Aorta (tissue), 5 donors: ENCODE data around the gene PLBD2. TPM values are rescaled to one million over a fixed set of nuclear protein-coding genes. Genes with fewer than 3 reads are reported as not detected.

Experiments
- ATAC-seq: fragments of 200-7000 bp; cut with Tn5 transposase; one replicate; pipeline ENCODE4 v1.9.1; 2022; ENCODE audit warnings: moderate library complexity; ENCODE audit not compliant: low FRiP score
- DNase-seq, 2 donors: peaks; one replicate each; pipeline ENCODE4 v3.0.0-alpha.2; 2020
- H3K27ac ChIP-seq, 2 donors: one replicate each; pipeline ENCODE4 v1.5.1; 2013; ENCODE audit warnings: low read length in 2 of 2, mild to moderate bottlenecking in 2 of 2, moderate library complexity in 2 of 2, control low read depth in 1 of 2, inconsistent platforms in 1 of 2, low read depth in 1 of 2
- H3K27me3 ChIP-seq, 2 donors: one replicate each; pipeline ENCODE4 v1.6.1; 2013; ENCODE audit warnings: control low read depth in 1 of 2, low read length in 1 of 2, mild to moderate bottlenecking in 1 of 2, moderate library complexity in 1 of 2; ENCODE audit not compliant: insufficient read depth in 2 of 2, control insufficient read depth in 1 of 2
- H3K36me3 ChIP-seq, 2 donors: one replicate each; pipeline ENCODE4 v1.6.1; 2013; ENCODE audit warnings: control low read depth in 1 of 2, low read length in 1 of 2, mild to moderate bottlenecking in 1 of 2; ENCODE audit not compliant: insufficient read depth in 2 of 2, control insufficient read depth in 1 of 2
- H3K4me1 ChIP-seq, 2 donors: one replicate each; pipeline ENCODE4 v1.6.1; 2013; ENCODE audit warnings: low read length in 2 of 2, control low read depth in 1 of 2, mild to moderate bottlenecking in 1 of 2, moderate library complexity in 1 of 2; ENCODE audit not compliant: insufficient read depth in 2 of 2, control insufficient read depth in 1 of 2
- H3K4me3 ChIP-seq, 2 donors: one replicate each; pipeline ENCODE4 v1.5.1; 2013; ENCODE audit warnings: low read length in 2 of 2, control low read depth in 1 of 2, mild to moderate bottlenecking in 1 of 2
- H3K9me3 ChIP-seq: one replicate; pipeline ENCODE4 v1.6.1; 2013; ENCODE audit warnings: mild to moderate bottlenecking, low read length; ENCODE audit not compliant: control insufficient read depth
- WGBS, 2 donors: extraction: QIAGEN DNeasy Blood & Tissue Kit; methylation state at CpG; one replicate each; pipeline ENCODE4 v1.1.7; 2013; 5-methylcytosine and 5-hydroxymethylcytosine counted together
- intact Hi-C, 2 donors: fragments of 100-400 bp; cut with DNase I; formaldehyde crosslinking; loops; one replicate each; pipeline versions ENCODE4 v1.14.2 to v1.15.0; 2022
- polyA plus RNA-seq, 2 donors: library from polyadenylated mRNA; stranded (reverse); fragments of 200-250 nt; gene quantifications; one replicate each; pipeline ENCODE4 v1.2.3, GENCODE V29; 2013
- total RNA-seq, 2 donors: library from RNA; stranded (reverse); fragmentation: NEBNext Ultra II Directional; extraction: Animal tissue kit (Norgen Biotek cat#: 25700); gene quantifications; one replicate each; pipeline ENCODE4 v1.2.1, GENCODE V29; 2021
- donor health status: healthy with polysubstance abuse.
- donor health status: Bipolar disorder and iron deficiency.
- donor health status: DM: no; HTN: no; CAD: no.
- donor health status: DM: no; HTN: no; CAD: no.
- donor health status: DM: yes; HTN: yes; CAD: no.

The PLBD2 gene
- total and polyA plus RNA-seq, 4 donors: 11.6 to 76.1 (median 46.1) TPM

GRCh38 chr12:113392988-113393579, 34.7 kb downstream of the PLBD2 start:
- WGBS, 2 donors: 52 to 67% methylated on average over 17 of the region's 17 CpGs
- Histone ChIP-seq H3K36me3 (peaks cover 0 to 6% of the 10 kb centered on the region in 2 donors), H3K27me3 (no peaks in the 10 kb centered on the region), H3K9me3 (no peaks in the 10 kb centered on the region), H3K4me3 (no peak overlapping the region), H3K27ac (no peak overlapping the region), H3K4me1 (no peaks in the 10 kb centered on the region)
- intact Hi-C loops: no loop called here
- ATAC-seq (no peak), DNase-seq (no peak)

GRCh38 chr12:113393749-113394148, 35.4 kb downstream of the PLBD2 start:
- no peak for DNase-seq
- 87% methylated on average over 5 of the region's 5 CpGs for WGBS, 2 donors
- intact Hi-C loops: no loop called here
- Histone ChIP-seq H3K27me3 (no peaks in the 10 kb centered on the region), H3K4me3 (no peak overlapping the region), H3K4me1 (no peaks in the 10 kb centered on the region), H3K9me3 (no peaks in the 10 kb centered on the region), H3K36me3 (peaks cover 0 to 2% of the 10 kb centered on the region in 2 donors), H3K27ac (no peak overlapping the region)
- no peak for ATAC-seq

GRCh38 chr12:113395119-113395518, 36.7 kb downstream of the PLBD2 start:
- no peak for DNase-seq
- intact Hi-C loops: no loop called here
- WGBS, 2 donors: 80% methylated on average over 5 of the region's 5 CpGs
- Histone ChIP-seq H3K9me3 (no peaks in the 10 kb centered on the region), H3K27me3 (no peaks in the 10 kb centered on the region), H3K36me3 (no peaks in the 10 kb centered on the region), H3K27ac (no peak overlapping the region), H3K4me3 (no peak overlapping the region), H3K4me1 (no peaks in the 10 kb centered on the region)
- ATAC-seq: no peak

- intact Hi-C loops: no loop called here
- H3K4me1 ChIP-seq: no peaks in the 10 kb centered on the region
- H3K36me3 ChIP-seq: no peaks in the 10 kb centered on the region
- ATAC-seq (no peak), DNase-seq (no peak)
- no peaks in the 10 kb centered on the region for H3K27me3 ChIP-seq
- no peak overlapping the region for H3K4me3 ChIP-seq
- no peak overlapping the region for H3K27ac ChIP-seq
- H3K9me3 ChIP-seq: no peaks in the 10 kb centered on the region
Observed at GRCh38 chr12:113396200-113396599, 37.8 kb downstream of the PLBD2 start.

GRCh38 chr12:113396828-113397496, 38.6 kb downstream of the PLBD2 start:
- Histone ChIP-seq H3K36me3 (no peaks in the 10 kb centered on the region), H3K4me3 (no peak overlapping the region), H3K4me1 (no peaks in the 10 kb centered on the region), H3K27ac (no peak overlapping the region), H3K9me3 (no peaks in the 10 kb centered on the region), H3K27me3 (no peaks in the 10 kb centered on the region)
- no peak for DNase-seq
- intact Hi-C loops: no loop called here
- WGBS, 2 donors: 60 to 66% methylated on average over 16 of the region's 16 CpGs
- ATAC-seq: no peak

GRCh38 chr12:113397497-113398197, 39.3 kb downstream of the PLBD2 start:
- Histone ChIP-seq H3K9me3 (no peaks in the 10 kb centered on the region), H3K4me1 (no peaks in the 10 kb centered on the region), H3K4me3 (no peak overlapping the region), H3K27ac (no peak overlapping the region), H3K27me3 (no peaks in the 10 kb centered on the region), H3K36me3 (no peaks in the 10 kb centered on the region)
- DNase-seq (no peak), ATAC-seq (no peak)
- intact Hi-C loops: no loop called here
- 48 to 51% methylated on average over 10 of the region's 10 CpGs for WGBS, 2 donors

GRCh38 chr12:113398346-113399290, 40.2 kb downstream of the PLBD2 start:
- Histone ChIP-seq H3K36me3 (no peaks in the 10 kb centered on the region), H3K4me1 (no peaks in the 10 kb centered on the region), H3K9me3 (no peaks in the 10 kb centered on the region), H3K27ac (no peak overlapping the region), H3K4me3 (no peak overlapping the region), H3K27me3 (no peaks in the 10 kb centered on the region)
- DNase-seq: no peak
- no peak for ATAC-seq
- 80 to 87% methylated on average over 26 of the region's 26 CpGs for WGBS, 2 donors
- intact Hi-C loops: no loop called here

GRCh38 chr12:113399490-113399889, 41.1 kb downstream of the PLBD2 start:
- H3K9me3 ChIP-seq: no peaks in the 10 kb centered on the region
- intact Hi-C loops: no loop called here
- ATAC-seq (no peak), DNase-seq (no peak)
- H3K4me3 ChIP-seq: no peak overlapping the region
- H3K27ac ChIP-seq: no peak overlapping the region
- H3K4me1 ChIP-seq: no peaks in the 10 kb centered on the region
- 86 to 87% methylated on average over 12 of the region's 12 CpGs for WGBS, 2 donors
- H3K36me3 ChIP-seq: no peaks in the 10 kb centered on the region
- H3K27me3 ChIP-seq: no peaks in the 10 kb centered on the region
